Measurements from ENCODE around the gene MICAL2.

Gene MICAL2

DNA sequence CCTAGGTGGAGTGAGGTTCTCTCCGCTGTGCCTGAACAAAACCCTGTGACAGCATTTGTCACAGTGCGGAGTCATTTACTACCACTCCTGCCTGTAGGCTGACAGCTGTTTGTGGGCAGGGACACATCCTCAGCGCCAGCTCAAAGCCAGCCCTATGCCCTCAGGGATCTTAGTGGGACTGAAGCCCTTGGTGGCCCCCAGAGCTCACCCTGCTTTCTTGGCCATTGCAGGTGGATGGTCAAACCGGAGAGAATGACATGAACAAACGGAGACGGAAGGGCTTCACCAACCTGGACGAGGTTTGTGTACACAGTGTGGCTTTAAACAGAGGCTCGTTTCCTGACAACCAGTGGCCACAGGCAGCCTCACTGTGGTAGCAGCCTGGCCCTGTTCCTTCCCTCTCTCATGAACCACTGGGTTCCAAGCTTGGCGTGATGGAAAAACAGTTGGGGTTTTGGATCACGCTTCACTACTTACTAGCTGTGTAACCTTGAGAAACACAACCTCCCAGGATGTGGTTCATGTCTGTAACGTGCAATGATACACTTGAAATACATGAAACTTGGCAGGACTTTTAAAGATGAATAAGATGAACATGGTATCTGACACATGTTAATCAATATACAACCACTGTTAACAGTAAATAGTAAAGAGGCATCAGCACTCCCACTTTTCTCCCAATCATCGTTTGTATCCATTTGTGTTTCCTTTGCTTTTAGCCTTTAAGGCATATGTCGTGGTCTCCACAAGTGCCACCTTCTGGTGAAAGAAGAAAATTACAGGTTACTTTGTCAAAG lies 125.8 kb downstream of the MICAL2 start:
- Histone ChIP-seq H3K9me3 (ENCODE audit: insufficient read depth, low read length) (no peaks in the 10 kb centered on the region), H3K27ac (ENCODE audit: low read length) (no peak overlapping the region), H3K4me3 (ENCODE audit: low read length) (no peak overlapping the region), H3K4me1 (ENCODE audit: low read length) (peaks cover 6% of the 10 kb centered on the region; the same call in 1 of the 2 replicates), H4K20me1 (ENCODE audit: insufficient read depth, low read length) (no peaks in the 10 kb centered on the region), H3K27me3 (ENCODE audit: low read depth, low read length) (no peaks in the 10 kb centered on the region), H3K36me3 (replicated peaks; ENCODE audit: low read depth, low read length) (no peaks in the 10 kb centered on the region), H3K79me2 (ENCODE audit: low read length) (no peaks in the 10 kb centered on the region), H3K9ac (ENCODE audit: low read length) (no peak overlapping the region), H3K4me2 (ENCODE audit: low read length) (no peak overlapping the region), H2AFZ (ENCODE audit: low read depth, low read length) (peak overlapping the region; percentile 40; the same call in 1 of the 2 replicates)
- TF ChIP-seq, protein P1, sequence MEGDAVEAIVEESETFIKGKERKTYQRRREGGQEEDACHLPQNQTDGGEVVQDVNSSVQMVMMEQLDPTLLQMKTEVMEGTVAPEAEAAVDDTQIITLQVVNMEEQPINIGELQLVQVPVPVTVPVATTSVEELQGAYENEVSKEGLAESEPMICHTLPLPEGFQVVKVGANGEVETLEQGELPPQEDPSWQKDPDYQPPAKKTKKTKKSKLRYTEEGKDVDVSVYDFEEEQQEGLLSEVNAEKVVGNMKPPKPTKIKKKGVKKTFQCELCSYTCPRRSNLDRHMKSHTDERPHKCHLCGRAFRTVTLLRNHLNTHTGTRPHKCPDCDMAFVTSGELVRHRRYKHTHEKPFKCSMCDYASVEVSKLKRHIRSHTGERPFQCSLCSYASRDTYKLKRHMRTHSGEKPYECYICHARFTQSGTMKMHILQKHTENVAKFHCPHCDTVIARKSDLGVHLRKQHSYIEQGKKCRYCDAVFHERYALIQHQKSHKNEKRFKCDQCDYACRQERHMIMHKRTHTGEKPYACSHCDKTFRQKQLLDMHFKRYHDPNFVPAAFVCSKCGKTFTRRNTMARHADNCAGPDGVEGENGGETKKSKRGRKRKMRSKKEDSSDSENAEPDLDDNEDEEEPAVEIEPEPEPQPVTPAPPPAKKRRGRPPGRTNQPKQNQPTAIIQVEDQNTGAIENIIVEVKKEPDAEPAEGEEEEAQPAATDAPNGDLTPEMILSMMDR (IDR thresholded peaks at IDR 0.05; ENCODE audit: low read depth, low read length) = peak; percentile 73
- no peak for TF ChIP-seq EZH2phosphoT487 (IDR thresholded peaks at IDR 0.05; ENCODE audit: low read depth)

DNA sequence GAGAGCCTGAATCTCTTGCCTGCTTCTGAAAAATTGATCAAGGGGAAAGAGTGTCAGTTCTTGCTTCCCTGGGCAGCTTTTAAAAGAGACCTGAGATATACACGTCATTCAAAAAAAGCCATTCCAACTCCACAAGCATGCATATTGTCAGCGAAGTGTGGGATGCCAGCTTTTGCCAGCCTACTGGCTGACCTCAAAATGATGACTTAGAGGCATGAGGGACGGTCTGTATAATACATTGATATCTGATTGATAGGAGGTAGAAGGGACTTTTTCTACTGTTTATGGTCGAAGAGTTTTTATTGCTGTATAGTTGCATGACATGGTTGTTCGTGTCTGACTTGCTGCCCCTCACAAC lies 126.3 kb downstream of the MICAL2 start:
- Histone ChIP-seq H3K79me2 (ENCODE audit: low read length) (no peaks in the 10 kb centered on the region), H3K4me2 (ENCODE audit: low read length) (no peak overlapping the region), H3K9ac (ENCODE audit: low read length) (no peak overlapping the region), H3K36me3 (replicated peaks; ENCODE audit: low read depth, low read length) (no peaks in the 10 kb centered on the region), H3K27me3 (ENCODE audit: low read depth, low read length) (no peaks in the 10 kb centered on the region), H3K27ac (ENCODE audit: low read length) (no peak overlapping the region), H4K20me1 (ENCODE audit: insufficient read depth, low read length) (no peaks in the 10 kb centered on the region), H3K4me1 (ENCODE audit: low read length) (peaks cover 6% of the 10 kb centered on the region; the same call in 1 of the 2 replicates), H3K4me3 (ENCODE audit: low read length) (no peak overlapping the region), H3K9me3 (ENCODE audit: insufficient read depth, low read length) (no peaks in the 10 kb centered on the region), H2AFZ (ENCODE audit: low read depth, low read length) (no peak overlapping the region)
- TF ChIP-seq, protein P1 (IDR thresholded peaks at IDR 0.05; ENCODE audit: low read depth, low read length) = no peak
- TF ChIP-seq EZH2phosphoT487 (IDR thresholded peaks at IDR 0.05; ENCODE audit: low read depth) = no peak

DNA sequence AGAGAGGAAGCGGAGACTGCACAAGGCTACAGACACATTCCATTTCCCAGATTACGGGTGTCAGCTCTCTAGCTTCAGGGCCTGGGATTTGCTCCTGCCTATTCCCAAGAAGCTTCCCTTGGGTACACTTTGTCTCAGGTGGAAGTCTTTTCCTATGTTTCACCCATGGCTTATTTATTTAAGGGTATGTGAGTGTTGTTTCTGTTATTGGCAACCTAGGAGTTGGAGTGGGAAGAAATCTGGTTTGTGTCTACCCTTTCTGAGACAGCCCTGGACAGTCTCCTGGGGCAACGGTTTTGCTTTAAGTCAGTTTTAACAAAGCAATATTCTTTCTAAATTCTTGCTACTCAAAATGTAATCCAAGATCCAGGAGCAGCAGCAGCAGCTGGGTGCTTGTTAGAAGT lies 127.0 kb downstream of the MICAL2 start:
- Histone ChIP-seq H3K4me3 (ENCODE audit: low read length) (no peak overlapping the region), H4K20me1 (ENCODE audit: insufficient read depth, low read length) (no peaks in the 10 kb centered on the region), H3K27me3 (ENCODE audit: low read depth, low read length) (no peaks in the 10 kb centered on the region), H3K27ac (ENCODE audit: low read length) (no peak overlapping the region), H3K9me3 (ENCODE audit: insufficient read depth, low read length) (no peaks in the 10 kb centered on the region), H2AFZ (ENCODE audit: low read depth, low read length) (no peak overlapping the region), H3K36me3 (replicated peaks; ENCODE audit: low read depth, low read length) (no peaks in the 10 kb centered on the region), H3K79me2 (ENCODE audit: low read length) (no peaks in the 10 kb centered on the region), H3K9ac (ENCODE audit: low read length) (no peak overlapping the region), H3K4me2 (ENCODE audit: low read length) (no peak overlapping the region), H3K4me1 (ENCODE audit: low read length) (peaks cover 13% of the 10 kb centered on the region; the same call in 1 of the 2 replicates)
- no peak for TF ChIP-seq EZH2phosphoT487 (IDR thresholded peaks at IDR 0.05; ENCODE audit: low read depth)
- TF ChIP-seq, protein P1 (IDR thresholded peaks at IDR 0.05; ENCODE audit: low read depth, low read length) = no peak

DNA sequence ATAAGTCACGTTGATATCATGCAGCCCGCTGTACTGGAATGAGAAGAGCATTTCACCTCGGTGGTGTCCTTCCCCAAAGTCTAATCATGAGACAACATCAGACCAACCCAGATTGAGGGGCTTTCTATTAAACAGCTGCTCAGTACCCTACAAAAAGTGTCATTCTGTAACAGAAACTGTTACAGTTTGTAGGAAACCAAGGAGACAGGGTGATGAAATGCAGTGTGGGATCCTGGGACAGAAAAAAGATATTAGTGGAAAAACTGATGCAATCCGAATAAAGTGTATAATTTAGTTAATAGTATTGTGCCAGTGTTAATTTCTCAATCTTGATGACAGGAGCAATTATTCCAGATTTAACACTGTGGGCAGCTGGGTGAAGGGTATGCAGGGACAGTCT lies 128.0 kb downstream of the MICAL2 start:
- TF ChIP-seq, protein P1 (IDR thresholded peaks at IDR 0.05; ENCODE audit: low read depth, low read length) = no peak
- TF ChIP-seq EZH2phosphoT487 (IDR thresholded peaks at IDR 0.05; ENCODE audit: low read depth) = no peak
- H3K27me3 ChIP-seq (ENCODE audit: low read depth, low read length) = no peaks in the 10 kb centered on the region
- H3K36me3 ChIP-seq (replicated peaks; ENCODE audit: low read depth, low read length) = no peaks in the 10 kb centered on the region
- no peak overlapping the region for H3K4me2 ChIP-seq (ENCODE audit: low read length)
- H3K79me2 ChIP-seq (ENCODE audit: low read length) = no peaks in the 10 kb centered on the region
- no peaks in the 10 kb centered on the region for H4K20me1 ChIP-seq (ENCODE audit: insufficient read depth, low read length)
- no peak overlapping the region for H3K4me3 ChIP-seq (ENCODE audit: low read length)
- no peak overlapping the region for H3K9ac ChIP-seq (ENCODE audit: low read length)
- H3K27ac ChIP-seq (ENCODE audit: low read length) = no peak overlapping the region
- H3K4me1 ChIP-seq (ENCODE audit: low read length) = peaks cover 22% of the 10 kb centered on the region
- H3K9me3 ChIP-seq (ENCODE audit: insufficient read depth, low read length) = no peaks in the 10 kb centered on the region
- no peak overlapping the region for H2AFZ ChIP-seq (ENCODE audit: low read depth, low read length)
